Measurements from ENCODE around the gene CDH10. TPM values are rescaled to one million over a fixed set of nuclear protein-coding genes. Genes with fewer than 3 reads are reported as not detected.

CDH10 gene
- total RNA-seq, 2 donors from 2014 or later, result 0.82 to 1.6 TPM

GRCh38 chr5:24487368-24488229, 157.2 kb downstream of the CDH10 start:
- Mint-ChIP-seq H3K27ac (no peak overlapping the region), H3K9me3 (no peaks in the 10 kb centered on the region), H3K27me3 (ENCODE audit: insufficient read depth) (peaks cover 12% of the 10 kb centered on the region), H3K4me3 (no peak overlapping the region), H3K4me1 (no peaks in the 10 kb centered on the region), H3K36me3 (ENCODE audit: low read depth) (no peaks in the 10 kb centered on the region)
- WGBS, 2 experiments (ENCODE audit: insufficient coverage in 1 of 2, insufficient read length in 1 of 2), result 90 to 92% methylated on average over 15 to 19 of the region's 19 CpGs
- Histone ChIP-seq H3K36me3 (ENCODE audit: control insufficient read depth, insufficient read depth, low read length) (no peaks in the 10 kb centered on the region), H3K9me3 (ENCODE audit: control insufficient read depth, low read length) (no peaks in the 10 kb centered on the region), H3K27ac (ENCODE audit: low read depth, low read length) (no peak overlapping the region), H3K9ac (ENCODE audit: extremely low read depth, low read length, poor library complexity, severe bottlenecking) (no peak overlapping the region), H3K4me3 (ENCODE audit: low read length) (no peak overlapping the region), H3K4me1 (ENCODE audit: control insufficient read depth, insufficient read depth, low read length) (no peaks in the 10 kb centered on the region), H3K27me3 (ENCODE audit: control insufficient read depth, insufficient read depth, low read length, poor library complexity, severe bottlenecking) (peaks cover 25% of the 10 kb centered on the region)
- DNase-seq, result no peak
- TF ChIP-seq CTCF (conservative IDR thresholded peaks at IDR 0.05), result no peak

DNA sequence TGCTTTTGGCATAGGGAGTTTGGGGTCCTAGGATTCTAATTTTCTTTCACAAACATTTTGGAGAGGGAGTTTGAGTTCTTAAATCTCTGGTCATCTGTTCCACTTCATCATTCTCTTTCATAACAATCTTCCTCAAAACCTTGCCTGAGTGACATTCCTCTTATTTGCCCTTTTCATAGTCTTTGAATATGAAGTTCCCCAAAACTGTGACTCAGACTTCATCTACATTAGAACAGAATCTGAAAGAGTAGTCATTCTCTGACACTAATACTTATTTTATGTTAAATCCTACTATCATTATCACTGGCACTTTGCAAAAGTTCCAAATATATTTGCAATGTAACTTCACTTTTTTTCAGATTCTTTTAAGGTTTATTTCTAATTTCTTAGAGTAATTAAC, 163.8 kb downstream of the CDH10 start:
- H3K27me3 Mint-ChIP-seq (ENCODE audit: insufficient read depth), result no peaks in the 10 kb centered on the region

GRCh38 chr5:24477958-24478357, 166.8 kb downstream of the CDH10 start:
- Histone ChIP-seq H3K4me3 (ENCODE audit: low read length) (no peak overlapping the region), H3K4me1 (ENCODE audit: control insufficient read depth, insufficient read depth, low read length) (no peaks in the 10 kb centered on the region), H3K9me3 (ENCODE audit: control insufficient read depth, low read length) (peaks cover 17% of the 10 kb centered on the region), H3K27me3 (ENCODE audit: control insufficient read depth, insufficient read depth, low read length, poor library complexity, severe bottlenecking) (no peaks in the 10 kb centered on the region), H3K36me3 (ENCODE audit: control insufficient read depth, insufficient read depth, low read length) (no peaks in the 10 kb centered on the region), H3K27ac (ENCODE audit: low read depth, low read length) (no peak overlapping the region), H3K9ac (ENCODE audit: extremely low read depth, low read length, poor library complexity, severe bottlenecking) (no peak overlapping the region)
- 91 to 100% methylated on average over 4 to 5 of the region's 5 CpGs for WGBS, 2 experiments (ENCODE audit: insufficient coverage in 1 of 2, insufficient read length in 1 of 2)
- TF ChIP-seq CTCF (conservative IDR thresholded peaks at IDR 0.05), result no peak
- H3K36me3 Mint-ChIP-seq (ENCODE audit: low read depth), result no peaks in the 10 kb centered on the region
- DNase-seq, result no peak
- no peaks in the 10 kb centered on the region for H3K27me3 Mint-ChIP-seq (ENCODE audit: insufficient read depth)
- peaks cover 21% of the 10 kb centered on the region for H3K9me3 Mint-ChIP-seq
- H3K4me3 Mint-ChIP-seq, result no peak overlapping the region
- H3K4me1 Mint-ChIP-seq, result no peaks in the 10 kb centered on the region
- H3K27ac Mint-ChIP-seq, result no peak overlapping the region

More for the DNA sequence above, 163.8 kb downstream of the CDH10 start:
- H3K36me3 ChIP-seq (ENCODE audit: control insufficient read depth, insufficient read depth, low read length), result no peaks in the 10 kb centered on the region
- no peak for TF ChIP-seq CTCF (conservative IDR thresholded peaks at IDR 0.05)
- Mint-ChIP-seq H3K4me1 (no peaks in the 10 kb centered on the region), H3K36me3 (ENCODE audit: low read depth) (no peaks in the 10 kb centered on the region), H3K4me3 (no peak overlapping the region), H3K9me3 (peaks cover 7% of the 10 kb centered on the region), H3K27ac (no peak overlapping the region)
- no peak for DNase-seq
- H3K9ac ChIP-seq (ENCODE audit: extremely low read depth, low read length, poor library complexity, severe bottlenecking), result no peak overlapping the region
- no peak overlapping the region for H3K4me3 ChIP-seq (ENCODE audit: low read length)
- H3K9me3 ChIP-seq (ENCODE audit: control insufficient read depth, low read length), result peaks cover 5% of the 10 kb centered on the region
- no peaks in the 10 kb centered on the region for H3K4me1 ChIP-seq (ENCODE audit: control insufficient read depth, insufficient read depth, low read length)
- no peak overlapping the region for H3K27ac ChIP-seq (ENCODE audit: low read depth, low read length)
- H3K27me3 ChIP-seq (ENCODE audit: control insufficient read depth, insufficient read depth, low read length, poor library complexity, severe bottlenecking), result no peaks in the 10 kb centered on the region
